Loucy (cell line): ENCODE measurements around the gene BRINP3.
A peak's percentile ranks its signal among the peaks of the same experiment; 100 is the strongest.

ENCODE experiments used
- H2AFZ ChIP-seq: fragments of 200-600 bp; sonication (generic); 2 replicates; pipeline ENCODE4 v1.6.0; 2016; ENCODE audit warnings: antibody characterized with exemption, mild to moderate bottlenecking, low read length, moderate library complexity
- H3F3A ChIP-seq: fragments of 200-600 bp; 2 replicates; pipeline ENCODE4 v1.6.0; 2016; ENCODE audit warnings: antibody characterized with exemption, low read depth, mild to moderate bottlenecking
- H3K27me3 ChIP-seq: fragments of 200-600 bp; sonication (generic); 2 replicates; pipeline ENCODE4 v1.6.1; 2014; ENCODE audit warnings: low read length, mild to moderate bottlenecking; ENCODE audit not compliant: insufficient read depth, poor library complexity, severe bottlenecking
- H3K36me3 ChIP-seq: fragments of 200-600 bp; sonication (generic); 2 replicates; pipeline ENCODE4 v1.6.1; 2016; ENCODE audit warnings: low read length; ENCODE audit not compliant: insufficient read depth
- H3K4me1 ChIP-seq: fragments of 200-600 bp; sonication (generic); 2 replicates; pipeline ENCODE4 v1.5.1; 2014; ENCODE audit warnings: low read length, mild to moderate bottlenecking; ENCODE audit not compliant: insufficient read depth, poor library complexity, severe bottlenecking
- H3K4me2 ChIP-seq: fragments of 200-600 bp; sonication (generic); 2 replicates; pipeline ENCODE4 v1.6.0; 2014; ENCODE audit warnings: antibody characterized with exemption, low read length, low read depth, mild to moderate bottlenecking; ENCODE audit not compliant: poor library complexity, severe bottlenecking
- H3K4me3 ChIP-seq: fragments of 200-600 bp; sonication (generic); 2 replicates; pipeline ENCODE4 v1.5.1; 2014; ENCODE audit warnings: low read length, mild to moderate bottlenecking, mixed read lengths; ENCODE audit not compliant: poor library complexity, severe bottlenecking
- H3K79me2 ChIP-seq: fragments of 200-600 bp; sonication (generic); 2 replicates; pipeline ENCODE4 v1.6.1; 2014; ENCODE audit warnings: low read length; ENCODE audit not compliant: insufficient read depth
- H3K9ac ChIP-seq: fragments of 200-600 bp; sonication (generic); 2 replicates; pipeline ENCODE4 v1.6.0; 2014; ENCODE audit warnings: mild to moderate bottlenecking, low read depth, low read length, moderate library complexity; ENCODE audit not compliant: poor library complexity, severe bottlenecking
- H3K9me2 ChIP-seq: fragments of 200-600 bp; sonication (generic); replicated peaks from 2 replicates; pipeline ENCODE4 v1.6.1; 2016; ENCODE audit warnings: low read depth, low read length, mixed read lengths
- H3K9me3 ChIP-seq: fragments of 200-600 bp; sonication (generic); 2 replicates; pipeline ENCODE4 v1.6.1; 2014; ENCODE audit warnings: mild to moderate bottlenecking, antibody characterized with exemption, low read length, low read depth; ENCODE audit not compliant: insufficient read depth
- H4K20me1 ChIP-seq: fragments of 200-600 bp; sonication (generic); 2 replicates; pipeline ENCODE4 v1.6.0; 2014; ENCODE audit warnings: antibody characterized with exemption, low read length, mild to moderate bottlenecking; ENCODE audit not compliant: insufficient read depth, poor library complexity, severe bottlenecking
- EZH2phosphoT487 ChIP-seq: fragments of 200-600 bp; IDR thresholded peaks from 2 replicates; pipeline ENCODE4 v1.6.1; 2018; ENCODE audit warnings: antibody characterized with exemption, mild to moderate bottlenecking, moderate library complexity, borderline replicate concordance
- TF ChIP-seq, protein P1 (sequence below): fragments of 200-600 bp; sonication (generic); conservative IDR thresholded peaks from 2 replicates; pipeline ENCODE4 v1.5.1; 2014; ENCODE audit warnings: mild to moderate bottlenecking, antibody characterized with exemption, low read length

BRINP3 gene

GRCh38 chr1:190095596-190095995, 382.1 kb downstream of the BRINP3 start:
- Histone ChIP-seq H3K9me3 (no peaks in the 10 kb centered on the region), H3K27me3 (no peaks in the 10 kb centered on the region), H3K36me3 (no peaks in the 10 kb centered on the region), H3K9me2 (no peaks in the 10 kb centered on the region), H4K20me1 (no peaks in the 10 kb centered on the region), H3K9ac (no peak overlapping the region), H3K79me2 (no peaks in the 10 kb centered on the region), H3K4me3 (no peak overlapping the region), H3K4me2 (no peak overlapping the region), H2AFZ (no peak overlapping the region), H3F3A (no peaks in the 10 kb centered on the region), H3K4me1 (no peaks in the 10 kb centered on the region)
- TF ChIP-seq, protein P1, sequence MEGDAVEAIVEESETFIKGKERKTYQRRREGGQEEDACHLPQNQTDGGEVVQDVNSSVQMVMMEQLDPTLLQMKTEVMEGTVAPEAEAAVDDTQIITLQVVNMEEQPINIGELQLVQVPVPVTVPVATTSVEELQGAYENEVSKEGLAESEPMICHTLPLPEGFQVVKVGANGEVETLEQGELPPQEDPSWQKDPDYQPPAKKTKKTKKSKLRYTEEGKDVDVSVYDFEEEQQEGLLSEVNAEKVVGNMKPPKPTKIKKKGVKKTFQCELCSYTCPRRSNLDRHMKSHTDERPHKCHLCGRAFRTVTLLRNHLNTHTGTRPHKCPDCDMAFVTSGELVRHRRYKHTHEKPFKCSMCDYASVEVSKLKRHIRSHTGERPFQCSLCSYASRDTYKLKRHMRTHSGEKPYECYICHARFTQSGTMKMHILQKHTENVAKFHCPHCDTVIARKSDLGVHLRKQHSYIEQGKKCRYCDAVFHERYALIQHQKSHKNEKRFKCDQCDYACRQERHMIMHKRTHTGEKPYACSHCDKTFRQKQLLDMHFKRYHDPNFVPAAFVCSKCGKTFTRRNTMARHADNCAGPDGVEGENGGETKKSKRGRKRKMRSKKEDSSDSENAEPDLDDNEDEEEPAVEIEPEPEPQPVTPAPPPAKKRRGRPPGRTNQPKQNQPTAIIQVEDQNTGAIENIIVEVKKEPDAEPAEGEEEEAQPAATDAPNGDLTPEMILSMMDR: no peak
- TF ChIP-seq EZH2phosphoT487: no peak

- H3K36me3 ChIP-seq: no peaks in the 10 kb centered on the region
- H3F3A ChIP-seq: no peaks in the 10 kb centered on the region
- no peak overlapping the region for H3K4me3 ChIP-seq
- H3K4me1 ChIP-seq: no peaks in the 10 kb centered on the region
- no peaks in the 10 kb centered on the region for H3K27me3 ChIP-seq
- H3K9me2 ChIP-seq: no peaks in the 10 kb centered on the region
- no peaks in the 10 kb centered on the region for H3K79me2 ChIP-seq
- H3K9me3 ChIP-seq: no peaks in the 10 kb centered on the region
- H2AFZ ChIP-seq: no peak overlapping the region
- H3K9ac ChIP-seq: no peak overlapping the region
- no peak overlapping the region for H3K4me2 ChIP-seq
- H4K20me1 ChIP-seq: no peaks in the 10 kb centered on the region
- TF ChIP-seq, protein P1: peak; percentile 63
- no peak for TF ChIP-seq EZH2phosphoT487
These were observed 393.1 kb downstream of the BRINP3 start for GRCh38 chr1:190084552-190084951.

DNA sequence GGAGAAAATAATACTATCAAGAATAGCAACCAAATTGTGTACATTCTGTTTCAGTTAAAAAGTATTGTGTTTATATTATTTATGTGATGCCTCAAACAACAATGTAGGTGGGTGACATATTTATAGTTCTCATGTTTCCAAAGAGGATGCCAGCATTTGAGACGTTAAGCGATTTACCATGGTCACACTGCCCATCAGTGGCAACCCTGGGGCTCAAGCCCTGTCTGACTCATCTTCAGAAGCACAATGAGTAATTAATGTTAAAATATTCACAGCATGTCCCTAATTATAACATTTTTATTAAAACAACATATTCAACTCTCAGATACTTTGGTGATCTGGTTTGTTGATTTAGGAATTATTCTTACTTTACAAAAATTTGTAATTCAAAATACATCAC, 409.4 kb downstream of the BRINP3 start:
- Histone ChIP-seq H2AFZ (no peak overlapping the region), H3K4me1 (no peaks in the 10 kb centered on the region), H4K20me1 (no peaks in the 10 kb centered on the region), H3K4me3 (no peak overlapping the region), H3K27me3 (no peaks in the 10 kb centered on the region), H3K9ac (no peak overlapping the region), H3K79me2 (no peaks in the 10 kb centered on the region), H3F3A (no peaks in the 10 kb centered on the region), H3K9me2 (no peaks in the 10 kb centered on the region), H3K9me3 (no peaks in the 10 kb centered on the region), H3K36me3 (no peaks in the 10 kb centered on the region), H3K4me2 (no peak overlapping the region)
- TF ChIP-seq, protein P1: no peak
- TF ChIP-seq EZH2phosphoT487: no peak
